Amniotic epithelial cell (primary cell): ENCODE results near the gene TRMU.
A peak's percentile ranks its signal among the peaks of the same experiment; 100 is the strongest.
"Not testable (repeated sequence)": the region's sequence is repeated elsewhere in the genome, so short reads cannot be mapped to it uniquely, and the experiment has no call there.

Source experiments
- DNase-seq: peaks from one replicate; pipeline ENCODE4 v3.0.0-alpha.2; 2010; ENCODE audit warnings: low read depth

Gene TRMU

GRCh38 chr22:46388647-46389046, 53.1 kb downstream of the TRMU start:
- no peak for DNase-seq

GRCh38 chr22:46389081-46389480, 53.6 kb downstream of the TRMU start:
- no peak for DNase-seq

GRCh38 chr22:46390105-46390651, 54.7 kb downstream of the TRMU start:
- no peak for DNase-seq

GRCh38 chr22:46390652-46391301, 55.3 kb downstream of the TRMU start:
- DNase-seq, result peak; percentile 41

- DNase-seq, result no peak
Measured at GRCh38 chr22:46391486-46392136, 56.1 kb downstream of the TRMU start.

GRCh38 chr22:46392137-46392844, 56.8 kb downstream of the TRMU start:
- DNase-seq, result no peak

- DNase-seq, result no peak
Measured at GRCh38 chr22:46393873-46394272, 58.4 kb downstream of the TRMU start.

- DNase-seq, result no peak
Measured at GRCh38 chr22:46394622-46395021, 59.1 kb downstream of the TRMU start.

- DNase-seq, result no peak
Measured at GRCh38 chr22:46395145-46395544, 59.6 kb downstream of the TRMU start.

GRCh38 chr22:46397049-46397448, 61.5 kb downstream of the TRMU start:
- DNase-seq, result not testable (repeated sequence)

GRCh38 chr22:46397514-46397913, 62.0 kb downstream of the TRMU start:
- no peak for DNase-seq

GRCh38 chr22:46397951-46398350, 62.4 kb downstream of the TRMU start:
- no peak for DNase-seq

- DNase-seq, result no peak
Measured at GRCh38 chr22:46399251-46400024, 63.9 kb downstream of the TRMU start.

GRCh38 chr22:46401370-46401769, 65.9 kb downstream of the TRMU start:
- DNase-seq, result no peak

GRCh38 chr22:46402505-46402904, 67.0 kb downstream of the TRMU start:
- no peak for DNase-seq

GRCh38 chr22:46403880-46404279, 68.4 kb downstream of the TRMU start:
- DNase-seq, result not testable (repeated sequence)

GRCh38 chr22:46405901-46406300, 70.4 kb downstream of the TRMU start:
- no peak for DNase-seq

GRCh38 chr22:46406349-46406748, 70.8 kb downstream of the TRMU start:
- no peak for DNase-seq

- no peak for DNase-seq
Measured at GRCh38 chr22:46406791-46407190, 71.3 kb downstream of the TRMU start.
